NCI-H510A treated with DMSO at 0.1 percent for 48 hours (cell line): Measurements from ENCODE around the gene P2RY14.

ENCODE experiments used
- DNase-seq: peaks from one replicate; lab custom pipeline; 2025; lab: John Stamatoyannopoulos, UW

Gene P2RY14

GRCh38 chr3:151213881-151214280 lies 64.5 kb downstream of the P2RY14 start:
- no peak for DNase-seq

GRCh38 chr3:151213151-151213550 lies 65.2 kb downstream of the P2RY14 start:
- DNase-seq, result no peak

GRCh38 chr3:151210676-151211381 lies 67.5 kb downstream of the P2RY14 start:
- DNase-seq, result no peak

- no peak for DNase-seq
These were observed 68.7 kb downstream of the P2RY14 start for GRCh38 chr3:151209654-151210053.

GRCh38 chr3:151206201-151206600 lies 72.1 kb downstream of the P2RY14 start:
- no peak for DNase-seq

- DNase-seq, result no peak
These were observed 72.9 kb downstream of the P2RY14 start for GRCh38 chr3:151205482-151205881.

GRCh38 chr3:151204530-151205402 lies 73.6 kb downstream of the P2RY14 start:
- no peak for DNase-seq

- DNase-seq, result no peak
These were observed 75.3 kb downstream of the P2RY14 start, which contains the start of gene GPR171 for GRCh38 chr3:151203051-151203420. TSS of gene GPR171 (minus strand) at chr3:151203216. CDS start at chr3:151199386, 3,830 bp downstream.

- no peak for DNase-seq
These were observed 77.2 kb downstream of the P2RY14 start for GRCh38 chr3:151201051-151201730.

- no peak for DNase-seq
These were observed 77.8 kb downstream of the P2RY14 start for GRCh38 chr3:151200586-151200985.

GRCh38 chr3:151199554-151200438 lies 78.5 kb downstream of the P2RY14 start:
- DNase-seq, result no peak

GRCh38 chr3:151198849-151199248 lies 79.5 kb downstream of the P2RY14 start:
- no peak for DNase-seq

GRCh38 chr3:151197981-151198767 lies 80.2 kb downstream of the P2RY14 start:
- no peak for DNase-seq

GRCh38 chr3:151197228-151197627 lies 81.1 kb downstream of the P2RY14 start:
- DNase-seq, result no peak

GRCh38 chr3:151196434-151196833 lies 81.9 kb downstream of the P2RY14 start:
- no peak for DNase-seq

GRCh38 chr3:151195826-151196225 lies 82.5 kb downstream of the P2RY14 start:
- DNase-seq, result no peak

- DNase-seq, result no peak
These were observed 85.8 kb downstream of the P2RY14 start for GRCh38 chr3:151192545-151192944.

GRCh38 chr3:151191095-151191494 lies 87.2 kb downstream of the P2RY14 start:
- DNase-seq, result no peak

- no peak for DNase-seq
These were observed 95.1 kb downstream of the P2RY14 start for GRCh38 chr3:151183265-151183671.

GRCh38 chr3:151182349-151183079 lies 95.8 kb downstream of the P2RY14 start:
- no peak for DNase-seq
